SK-N-DZ (cell line): ENCODE results near the gene SLC1A5.
A peak's percentile ranks its signal among the peaks of the same experiment; 100 is the strongest.
"Not testable (repeated sequence)": the region's sequence is repeated elsewhere in the genome, so short reads cannot be mapped to it uniquely, and the experiment has no call there.

Source experiments
- DNase-seq: peaks from one replicate; pipeline ENCODE4 v3.0.0-alpha.2; 2015; ENCODE audit warnings: low spot score

SLC1A5 gene

DNA sequence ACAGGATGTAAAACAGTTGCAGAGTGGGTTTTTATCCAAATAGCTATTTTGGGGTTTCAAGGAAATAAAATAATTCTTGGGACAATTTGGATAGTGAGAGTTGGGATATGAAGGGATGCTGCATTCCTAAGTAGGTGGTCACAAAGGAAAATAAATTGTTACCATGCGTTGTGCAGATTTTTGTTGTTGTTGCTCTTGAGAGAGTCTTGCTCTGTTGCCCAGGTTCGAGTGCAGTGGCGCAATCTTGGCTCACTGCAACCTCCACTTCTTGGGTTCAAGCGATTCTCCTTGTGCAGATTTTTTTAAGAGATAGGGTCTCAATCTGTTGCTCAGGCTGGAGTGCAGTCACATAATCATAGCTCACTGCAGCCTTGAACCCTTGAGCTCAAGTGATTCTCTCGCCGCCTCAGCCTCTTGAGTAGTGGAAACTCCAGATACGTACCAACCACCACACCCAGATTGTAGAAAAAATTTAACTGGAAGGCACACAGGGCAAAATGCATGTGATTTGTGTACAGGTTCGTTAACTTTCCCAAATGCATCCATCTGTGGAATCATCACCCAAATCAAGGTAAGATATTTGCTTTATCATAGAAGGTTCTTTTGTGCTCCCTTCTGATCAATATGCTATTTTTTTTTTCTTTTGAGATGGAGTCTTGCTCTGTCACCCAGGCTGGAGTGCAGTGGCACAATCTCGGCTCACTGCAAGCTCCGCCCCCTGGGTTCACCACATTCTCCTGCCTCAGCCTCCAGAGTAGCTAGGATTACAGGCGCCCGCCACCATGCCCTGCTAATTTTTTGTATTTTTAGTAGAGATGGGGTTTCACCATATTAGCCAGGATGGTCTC lies 16.0 kb downstream of the SLC1A5 start:
- DNase-seq: no peak

DNA sequence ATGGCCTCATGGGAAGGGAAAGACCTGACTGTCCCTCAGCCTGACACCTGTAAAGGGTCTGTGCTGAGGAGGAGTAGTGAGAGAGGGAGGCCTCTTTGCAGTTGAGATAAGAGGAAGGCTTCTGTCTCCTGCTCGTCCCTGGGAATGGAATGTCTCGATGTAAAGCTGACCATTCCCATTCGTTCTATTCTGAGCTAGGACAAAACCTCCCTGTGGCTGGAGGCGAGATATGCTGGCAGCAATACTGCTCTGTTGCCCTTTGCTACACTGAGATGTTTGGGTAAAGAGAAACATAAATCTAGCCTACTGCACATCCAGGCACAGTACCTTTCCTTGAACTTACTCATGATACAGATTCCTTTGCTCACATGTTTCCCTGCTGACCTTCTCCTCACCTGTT lies 19.6 kb downstream of the SLC1A5 start:
- not testable (repeated sequence) for DNase-seq

DNA sequence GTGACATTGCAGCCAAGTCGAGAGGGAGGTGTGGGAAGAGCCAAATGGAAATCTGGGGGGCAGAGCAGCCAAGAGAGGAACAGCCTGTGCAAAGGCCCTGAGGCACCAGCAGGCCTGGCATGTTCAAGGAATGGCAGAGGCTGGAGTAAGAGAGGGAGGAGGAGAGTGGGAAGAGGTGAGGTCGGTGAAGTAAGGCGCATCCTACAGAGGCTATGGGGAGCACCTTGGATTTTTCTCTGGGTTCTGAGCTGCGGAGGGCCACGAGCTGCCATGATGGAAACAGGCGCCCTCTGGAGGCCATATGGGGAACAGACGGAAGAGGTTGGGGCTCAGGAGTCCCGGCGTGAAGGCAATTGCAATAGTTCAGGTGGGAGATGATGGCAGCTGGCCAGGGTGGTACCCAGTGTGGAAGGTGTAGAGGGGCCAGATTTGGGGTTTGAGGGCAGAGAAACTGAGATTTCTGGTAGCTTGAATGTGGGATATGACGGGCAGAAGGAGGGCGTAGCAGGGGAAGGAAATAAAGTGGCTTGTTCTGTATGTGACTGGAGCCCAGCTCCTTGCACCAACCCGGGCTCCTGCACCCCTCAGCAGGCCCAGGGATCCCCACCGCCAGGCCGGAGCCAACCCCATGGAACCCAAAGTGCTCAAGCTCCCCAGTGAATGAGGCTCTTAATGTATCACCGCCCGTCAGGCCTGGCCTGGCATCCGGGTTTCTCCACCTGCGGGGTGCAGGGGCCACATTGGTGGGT lies 21.7 kb downstream of the SLC1A5 start:
- peak; percentile 38 for DNase-seq

DNA sequence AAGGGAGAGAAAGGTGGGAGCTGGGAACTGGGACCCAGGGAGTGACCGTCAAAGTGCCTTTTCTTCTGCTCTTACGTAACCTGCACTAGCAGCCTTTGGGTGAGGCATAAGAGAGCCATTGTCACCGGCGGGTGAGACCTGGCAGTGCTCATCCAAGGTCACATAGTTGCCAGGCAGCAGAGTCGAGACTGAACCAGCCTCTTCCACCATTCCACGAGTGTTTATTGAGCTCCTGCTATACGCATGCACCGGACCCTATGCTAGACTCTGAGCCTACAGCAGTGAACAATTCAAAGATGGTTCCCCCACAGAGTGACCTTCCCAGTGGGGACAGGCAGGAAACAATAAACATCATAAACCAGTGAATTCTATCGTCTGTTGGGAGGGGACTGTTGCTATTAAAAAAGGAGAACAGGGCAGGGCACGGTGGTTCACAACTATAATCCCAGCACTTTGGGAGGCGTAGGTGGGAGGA lies 23.5 kb downstream of the SLC1A5 start:
- no peak for DNase-seq

DNA sequence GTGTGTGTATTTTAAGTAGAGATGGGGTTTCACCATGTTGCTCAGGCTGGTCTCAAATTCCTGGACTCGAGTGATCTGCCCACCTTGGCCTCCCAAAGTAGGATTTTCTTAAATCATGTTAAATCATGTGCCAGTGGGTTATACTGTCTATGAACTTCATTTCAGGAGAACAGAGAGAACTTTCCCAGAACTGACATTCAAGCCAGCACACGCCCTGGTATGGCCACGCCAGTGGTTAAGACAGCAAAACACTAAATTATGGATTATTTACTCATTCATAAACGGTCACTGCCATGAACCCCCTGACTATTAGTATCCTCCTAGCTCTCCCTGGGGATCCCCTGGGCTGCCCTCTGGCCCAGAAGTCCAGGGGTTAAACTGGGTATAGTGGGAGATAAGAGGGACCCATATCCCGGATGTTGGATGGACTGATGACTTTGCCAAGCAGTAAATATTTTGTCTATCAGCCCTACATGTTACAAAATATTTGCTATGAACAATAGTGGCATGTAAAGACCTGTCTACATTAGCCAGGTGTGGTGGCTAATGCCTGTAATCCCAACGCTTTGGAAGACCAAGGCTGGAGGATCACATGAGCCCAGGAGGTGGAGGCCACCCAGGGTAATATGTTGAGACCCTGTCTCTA lies 26.0 kb downstream of the SLC1A5 start:
- no peak for DNase-seq

DNA sequence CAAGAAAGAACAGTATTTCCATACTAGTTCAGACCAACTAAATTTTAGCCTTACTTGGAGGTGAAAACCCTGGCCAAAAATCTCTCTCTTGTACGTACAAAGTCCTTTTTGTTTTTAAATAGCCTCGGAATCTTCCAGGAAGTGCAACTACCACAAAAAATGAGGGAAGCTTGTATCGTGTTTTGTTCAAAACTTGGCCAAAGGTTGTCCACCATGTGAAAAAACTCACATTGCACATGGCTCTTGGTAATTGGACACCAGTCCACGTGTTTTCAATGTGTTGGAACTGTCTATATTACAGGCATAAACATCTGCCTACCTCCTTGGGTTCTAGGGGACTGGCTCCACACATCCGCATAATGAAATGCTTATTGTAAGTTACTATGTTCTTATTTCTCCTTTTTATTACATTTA lies 27.0 kb downstream of the SLC1A5 start:
- no peak for DNase-seq

DNA sequence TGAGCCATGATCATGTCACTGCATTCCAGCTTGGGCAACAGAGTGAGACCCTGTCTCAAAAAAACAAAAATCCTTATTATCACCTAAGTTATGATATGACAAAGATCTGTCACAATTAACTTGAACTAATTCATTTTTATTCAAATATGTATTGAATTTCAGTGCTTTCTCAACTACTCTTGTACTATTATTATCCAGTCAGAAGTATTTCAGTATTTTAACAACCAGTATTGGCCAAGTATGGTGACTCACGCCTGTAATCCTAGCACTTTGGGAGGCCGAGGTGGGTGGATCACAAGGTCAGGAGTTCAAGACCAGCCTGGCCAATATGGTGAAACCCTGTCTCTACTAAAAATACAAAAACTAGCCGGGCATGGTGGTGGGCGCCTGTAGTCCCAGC lies 27.5 kb downstream of the SLC1A5 start:
- DNase-seq: not testable (repeated sequence)

DNA sequence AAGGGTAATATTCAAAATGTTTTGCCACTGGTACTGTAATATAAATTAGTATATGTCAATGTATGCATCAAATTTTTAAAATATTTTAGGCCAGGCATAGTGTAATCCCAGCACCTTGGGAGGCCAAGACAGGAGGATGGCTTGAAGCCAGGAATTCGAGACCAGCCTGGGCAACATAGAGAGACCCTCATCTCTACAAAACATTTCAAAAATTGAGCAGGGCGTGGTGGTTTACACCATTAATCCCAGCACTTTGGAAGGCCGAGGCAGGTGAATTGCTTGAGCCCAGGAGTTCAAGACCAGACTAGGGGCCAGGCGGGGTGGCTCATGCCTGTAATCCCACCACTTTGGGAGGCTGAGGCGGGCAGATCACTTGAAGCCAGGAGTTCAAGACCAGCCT lies 28.0 kb downstream of the SLC1A5 start:
- no peak for DNase-seq

DNA sequence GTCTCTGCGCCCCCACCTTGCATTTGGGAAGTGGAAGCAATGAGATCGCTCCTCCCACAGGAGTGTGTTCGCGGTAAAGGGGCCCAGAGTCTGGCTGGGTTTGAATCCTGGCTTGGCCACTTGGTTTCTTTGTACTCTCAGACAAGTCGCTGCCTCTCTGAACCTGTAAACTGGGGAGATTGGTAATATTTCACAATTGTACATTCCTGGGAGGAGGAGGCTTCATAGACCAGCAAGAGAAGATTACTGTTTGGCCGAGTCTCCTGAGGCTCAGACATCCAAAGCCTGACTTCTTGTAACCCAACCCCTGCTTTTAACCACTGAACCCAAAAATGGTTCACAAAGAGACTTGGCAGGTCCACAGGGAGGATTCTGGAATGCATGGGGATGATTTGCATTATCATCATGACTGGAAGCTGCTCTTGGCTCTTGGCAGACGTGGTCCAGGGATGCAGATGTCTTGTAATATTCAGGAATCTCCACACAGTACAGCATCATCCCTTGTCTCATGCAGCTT lies 28.5 kb downstream of the SLC1A5 start:
- DNase-seq: no peak

DNA sequence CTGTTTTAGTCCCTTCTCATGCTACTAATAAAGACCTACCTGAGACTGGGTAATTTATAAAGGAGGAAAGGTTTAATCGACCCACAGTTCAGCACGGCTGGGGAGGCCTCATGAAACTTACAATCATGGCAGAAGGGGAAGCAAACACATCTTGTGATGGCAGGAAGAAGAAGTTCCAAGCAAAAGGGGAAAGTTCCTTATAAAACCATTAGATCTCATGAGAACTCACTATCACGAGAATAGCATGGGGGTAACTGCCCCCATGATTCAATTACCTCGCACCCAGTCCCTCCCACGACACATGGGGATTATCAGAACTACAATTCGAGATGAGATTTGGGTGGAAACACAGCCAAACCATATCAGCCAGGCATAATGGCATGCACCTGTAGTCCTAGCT lies 29.2 kb downstream of the SLC1A5 start:
- no peak for DNase-seq

DNA sequence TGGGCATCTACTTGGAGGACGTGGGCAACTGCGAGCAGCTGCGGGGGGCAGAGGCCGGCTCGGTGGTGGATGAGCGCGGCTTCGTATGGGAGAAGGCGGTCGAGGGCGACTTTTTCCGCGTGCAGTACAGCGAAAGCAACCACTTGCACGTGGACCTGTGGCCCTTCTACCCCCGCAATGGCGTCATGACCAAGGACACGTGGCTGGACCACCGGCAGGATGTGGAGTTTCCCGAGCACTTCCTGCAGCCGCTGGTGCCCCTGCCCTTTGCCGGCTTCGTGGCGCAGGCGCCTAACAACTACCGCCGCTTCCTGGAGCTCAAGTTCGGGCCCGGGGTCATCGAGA lies 31.9 kb downstream of the SLC1A5 start:
- DNase-seq: no peak

DNA sequence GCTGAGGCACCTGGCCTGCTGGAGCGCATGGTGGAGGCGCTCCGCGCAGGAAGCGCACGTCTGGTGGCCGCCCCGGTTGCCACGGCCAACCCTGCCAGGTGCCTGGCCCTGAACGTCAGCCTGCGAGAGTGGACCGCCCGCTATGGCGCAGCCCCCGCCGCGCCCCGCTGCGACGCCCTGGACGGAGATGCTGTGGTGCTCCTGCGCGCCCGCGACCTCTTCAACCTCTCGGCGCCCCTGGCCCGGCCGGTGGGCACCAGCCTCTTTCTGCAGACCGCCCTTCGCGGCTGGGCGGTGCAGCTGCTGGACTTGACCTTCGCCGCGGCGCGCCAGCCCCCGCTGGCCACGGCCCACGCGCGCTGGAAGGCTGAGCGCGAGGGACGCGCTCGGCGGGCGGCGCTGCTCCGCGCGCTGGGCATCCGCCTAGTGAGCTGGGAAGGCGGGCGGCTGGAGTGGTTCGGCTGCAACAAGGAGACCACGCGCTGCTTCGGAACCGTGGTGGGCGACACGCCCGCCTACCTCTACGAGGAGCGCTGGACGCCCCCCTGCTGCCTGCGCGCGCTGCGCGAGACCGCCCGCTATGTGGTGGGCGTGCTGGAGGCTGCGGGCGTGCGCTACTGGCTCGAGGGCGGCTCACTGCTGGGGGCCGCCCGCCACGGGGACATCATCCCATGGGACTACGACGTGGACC lies 32.4 kb downstream of the SLC1A5 start:
- DNase-seq: no peak

DNA sequence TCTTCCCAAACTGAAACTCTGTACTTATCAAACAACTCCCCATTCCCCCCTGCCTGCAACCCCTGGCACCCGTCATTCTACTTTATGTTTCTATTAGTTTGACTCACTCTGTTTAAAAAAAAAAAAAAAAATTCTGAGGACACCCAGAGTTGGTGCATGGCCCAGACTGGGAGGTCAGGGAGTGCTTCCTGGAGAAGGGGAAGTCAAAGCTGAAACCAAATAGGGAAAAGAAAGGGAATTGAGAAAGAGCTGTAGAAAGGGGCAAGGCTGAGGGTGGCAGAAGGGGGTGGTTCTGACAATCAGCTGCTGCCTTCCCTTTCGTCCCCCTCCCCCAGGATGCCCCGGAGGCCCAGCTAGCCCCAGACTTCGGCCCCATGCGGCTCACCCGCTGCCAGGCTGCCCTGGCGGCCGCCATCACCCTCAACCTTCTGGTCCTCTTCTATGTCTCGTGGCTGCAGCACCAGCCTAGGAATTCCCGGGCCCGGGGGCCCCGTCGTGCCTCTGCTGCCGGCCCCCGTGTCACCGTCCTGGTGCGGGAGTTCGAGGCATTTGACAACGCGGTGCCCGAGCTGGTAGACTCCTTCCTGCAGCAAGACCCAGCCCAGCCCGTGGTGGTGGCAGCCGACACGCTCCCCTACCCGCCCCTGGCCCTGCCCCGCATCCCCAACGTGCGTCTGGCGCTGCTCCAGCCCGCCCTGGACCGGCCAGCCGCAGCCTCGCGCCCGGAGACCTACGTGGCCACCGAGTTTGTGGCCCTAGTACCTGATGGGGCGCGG lies 33.1 kb downstream of the SLC1A5 start:
- no peak for DNase-seq

DNA sequence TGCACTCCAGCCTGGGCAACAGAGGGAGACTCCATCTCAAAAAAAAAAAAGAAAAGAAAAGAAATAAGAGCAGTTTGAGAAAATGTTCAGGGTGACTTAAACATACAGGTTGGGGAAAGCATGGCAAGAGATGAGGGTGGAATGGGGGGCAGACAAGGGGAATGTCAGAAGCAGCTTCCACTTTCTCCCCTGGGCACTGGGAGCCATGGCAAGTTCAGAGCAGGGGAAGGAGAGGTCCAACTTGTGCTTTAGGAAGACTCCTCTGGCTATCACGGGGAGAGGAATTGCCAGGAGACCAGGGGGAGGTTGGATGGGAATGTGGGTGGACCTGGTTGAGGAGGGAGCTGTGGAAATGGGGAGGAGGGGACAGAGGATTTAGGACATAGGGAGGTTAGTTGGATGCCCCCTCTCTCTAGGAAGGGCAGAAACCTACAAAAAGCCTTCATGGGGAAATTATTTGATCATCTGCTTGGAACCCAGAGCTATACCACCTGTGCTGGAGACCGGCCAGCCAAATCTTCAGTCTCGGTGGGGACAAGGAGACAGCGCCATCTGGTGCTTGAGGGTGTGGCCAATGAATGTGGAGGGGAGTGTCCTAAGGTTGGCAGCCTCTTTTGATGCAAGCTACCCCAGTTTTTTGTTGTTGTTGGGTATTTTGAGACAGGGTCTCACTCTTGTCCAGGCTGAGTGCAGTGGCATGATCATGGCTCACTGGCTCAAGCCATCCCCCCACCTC lies 34.8 kb downstream of the SLC1A5 start:
- peak; percentile 32 for DNase-seq

DNA sequence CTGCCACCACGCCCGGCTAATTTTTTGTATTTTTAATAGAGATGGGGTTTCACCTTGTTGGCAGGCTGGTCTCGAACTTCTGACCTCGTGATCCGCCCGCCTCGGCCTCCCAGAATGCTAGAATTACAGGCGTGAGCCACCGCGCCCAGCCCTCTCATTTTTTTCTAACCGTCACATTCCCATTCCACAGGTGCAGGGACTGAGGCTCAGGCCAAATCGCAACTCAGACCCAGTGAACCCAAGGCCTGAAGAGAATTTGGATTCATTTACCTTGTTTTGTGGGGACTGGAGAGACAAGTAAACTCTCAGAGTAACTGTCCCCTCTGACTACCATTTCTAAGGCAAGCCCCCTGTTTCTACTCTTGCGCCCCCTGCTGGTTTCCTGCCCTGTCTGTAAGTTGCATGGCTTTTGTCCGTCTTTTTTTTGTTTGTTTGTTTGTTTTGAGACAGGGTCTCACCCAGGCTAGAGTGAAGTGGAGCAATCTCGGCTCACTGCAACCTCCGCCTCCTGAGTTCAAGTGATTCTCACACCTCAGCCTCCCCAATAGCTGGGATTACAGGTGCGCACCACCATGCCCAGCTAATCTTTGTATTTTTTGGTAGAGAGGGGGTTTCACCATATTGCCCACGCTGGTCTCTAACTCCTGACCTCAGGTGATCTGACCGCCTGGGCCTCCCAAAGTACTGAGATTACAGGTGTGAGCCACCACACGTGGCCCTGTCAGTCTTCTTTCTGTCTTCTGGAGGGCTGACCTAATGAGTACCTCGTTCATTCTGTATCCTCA lies 39.9 kb downstream of the SLC1A5 start:
- DNase-seq: peak; percentile 28

DNA sequence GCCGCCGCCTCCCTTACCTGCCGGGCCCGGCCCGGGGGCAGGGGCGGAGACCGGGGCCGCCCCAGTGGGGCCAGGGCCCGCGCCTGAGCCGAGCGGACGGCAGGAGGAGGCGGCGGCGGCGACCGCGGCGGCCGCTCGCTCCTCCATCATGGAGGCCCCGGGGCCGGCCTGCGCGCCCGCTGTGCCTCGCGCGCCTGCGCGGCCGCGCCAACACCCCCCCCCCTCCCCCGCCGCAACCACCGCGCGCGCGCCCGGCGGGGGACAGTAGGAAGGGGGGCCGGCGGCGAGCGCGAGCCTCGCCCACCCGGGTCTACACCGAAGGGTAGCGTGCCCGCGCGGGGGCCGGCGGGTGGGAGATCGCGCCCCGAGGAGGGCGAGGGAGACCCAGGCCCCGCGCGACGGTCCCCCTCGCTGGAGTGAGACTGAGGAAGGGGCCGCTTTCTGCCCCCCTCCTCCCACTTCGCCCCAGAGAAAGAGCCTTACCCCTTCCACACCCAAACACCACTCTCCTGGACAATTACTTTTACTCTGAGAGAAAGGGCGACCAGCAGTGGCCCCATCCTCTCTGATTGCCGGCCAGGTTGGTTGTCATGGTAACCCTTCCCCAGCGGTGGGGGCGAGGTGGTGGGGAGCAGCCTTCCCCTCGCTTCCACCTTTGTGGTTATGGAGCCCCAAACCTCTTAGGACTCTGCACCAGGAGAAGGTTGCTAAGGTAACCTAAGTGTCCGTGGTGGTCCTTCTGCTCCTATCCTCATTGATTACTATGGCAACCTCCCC lies 41.9 kb downstream of the SLC1A5 start, which contains the start of gene STRN4:
Gene STRN4 (minus strand): TSS at position 170 of the 777 bp plus-strand sequence. CDS start 20 bp downstream, at position 150.
- DNase-seq: peak; percentile 29

DNA sequence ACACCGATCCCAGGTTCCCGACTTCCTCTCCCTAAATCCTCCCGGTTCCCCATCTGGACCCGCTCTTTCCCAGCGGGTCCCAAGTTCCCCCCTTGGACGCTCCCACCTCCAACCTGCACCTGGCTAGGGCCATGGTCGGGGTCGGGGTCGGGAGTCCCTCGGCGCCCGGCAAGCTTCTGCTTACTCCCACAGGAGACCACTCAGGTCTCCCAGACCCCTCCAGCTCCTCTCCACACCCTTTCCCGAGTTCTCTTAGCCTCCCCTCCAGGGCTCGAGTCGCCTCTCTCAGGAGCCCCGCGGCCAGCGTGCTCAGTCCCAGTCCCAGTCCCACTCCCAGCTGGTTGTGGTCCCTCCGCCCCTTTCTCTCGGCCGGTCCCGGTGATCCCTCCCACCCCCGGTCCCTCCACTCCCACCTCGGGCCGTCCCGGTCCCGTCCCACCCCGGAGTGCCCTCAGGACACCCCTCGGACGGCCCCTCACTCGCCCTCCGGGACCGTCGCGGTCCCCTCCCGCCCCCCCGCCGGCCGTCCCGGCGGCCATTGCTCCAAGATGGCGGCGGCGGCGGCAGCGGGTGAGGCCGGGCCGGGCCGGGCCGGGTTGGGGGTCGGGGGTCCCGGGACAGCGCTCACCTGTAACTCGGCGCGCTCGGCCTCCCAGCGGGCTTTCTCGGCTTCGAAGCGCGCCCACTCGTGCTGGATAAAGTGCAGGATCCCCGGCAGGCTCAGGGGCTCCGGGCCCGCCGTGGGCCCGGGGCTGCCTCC lies 42.7 kb downstream of the SLC1A5 start, which contains the start of gene FKRP:
Gene FKRP (plus strand): TSS at position 537 of the 760 bp plus-strand sequence. CDS start 9,394 bp downstream, outside the sequence.
- no peak for DNase-seq
